Ishikawa (cell line): ENCODE data around the gene GNGT1.

Experiments used
- CEBPB ChIP-seq: IDR thresholded peaks from 2 replicates; pipeline ENCODE4 v1.6.1; 2012
- EP300 ChIP-seq: IDR thresholded peaks from 2 replicates; pipeline ENCODE4 v1.6.1; 2012; ENCODE audit warnings: borderline replicate concordance
- RAD21 ChIP-seq: IDR thresholded peaks from 2 replicates; pipeline ENCODE4 v1.6.1; 2012; ENCODE audit warnings: low read depth
- TCF12 ChIP-seq: IDR thresholded peaks from 2 replicates; pipeline ENCODE4 v1.6.1; 2012; ENCODE audit warnings: low read depth
- YY1 ChIP-seq: IDR thresholded peaks from 2 replicates; pipeline ENCODE4 v1.6.1; 2012; ENCODE audit warnings: low read depth
- ZBTB7A ChIP-seq: IDR thresholded peaks from 2 replicates; pipeline ENCODE4 v1.6.1; 2012; ENCODE audit warnings: low read depth
- TF ChIP-seq, protein P1 (sequence below): IDR thresholded peaks from 2 replicates; pipeline ENCODE4 v1.6.1; 2012

DNA sequence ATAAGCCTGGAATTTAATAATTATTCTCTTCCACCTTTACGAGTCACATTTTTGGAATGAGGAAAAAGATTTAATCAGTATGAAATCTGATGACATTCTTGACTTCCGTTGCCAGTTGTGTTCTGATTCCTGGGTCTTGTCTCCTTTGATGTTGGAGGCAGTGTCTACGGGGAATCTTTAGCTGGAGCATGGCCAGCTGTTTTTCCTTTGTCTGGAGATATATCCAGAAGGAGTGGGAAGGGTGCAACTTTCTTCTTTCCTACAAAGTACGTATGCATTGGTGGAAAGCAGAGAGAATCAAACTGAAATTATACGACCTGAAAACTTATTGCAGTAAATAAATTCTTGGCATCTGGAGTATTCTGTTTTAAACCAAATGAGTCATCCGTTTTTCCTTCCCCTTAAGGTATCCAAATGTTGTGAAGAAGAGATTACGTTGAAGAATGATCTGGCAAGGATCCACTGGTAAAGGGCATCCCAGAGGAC, 8.3 kb downstream of the GNGT1 start:
- TF ChIP-seq YY1 (no peak), TCF12 (no peak), CEBPB (no peak), ZBTB7A (no peak), EP300 (no peak), RAD21 (no peak)
- TF ChIP-seq, protein P1, sequence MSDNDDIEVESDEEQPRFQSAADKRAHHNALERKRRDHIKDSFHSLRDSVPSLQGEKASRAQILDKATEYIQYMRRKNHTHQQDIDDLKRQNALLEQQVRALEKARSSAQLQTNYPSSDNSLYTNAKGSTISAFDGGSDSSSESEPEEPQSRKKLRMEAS: no peak
